Neural progenitor cell (in vitro differentiated cells): Measurements from ENCODE around the gene PRRT4. TPM values are rescaled to one million over a fixed set of nuclear protein-coding genes. Genes with fewer than 3 reads are reported as not detected.

Source experiments
- DNase-seq: peaks from one replicate; pipeline ENCODE4 v3.0.0-alpha.2; 2016; ENCODE audit warnings: low spot score
- H2AFZ ChIP-seq: fragments of 200-600 bp; sonication (generic); replicated peaks from 2 replicates; pipeline ENCODE4 v1.6.1; 2016; ENCODE audit warnings: antibody characterized with exemption
- H3F3A ChIP-seq: fragments of 200-600 bp; sonication (generic); 2 replicates; pipeline ENCODE4 v1.6.1; 2016; ENCODE audit warnings: antibody characterized with exemption, low read depth
- H3K27ac ChIP-seq: fragments of 200-600 bp; sonication (generic); 2 replicates; pipeline ENCODE4 v1.5.1; 2016; ENCODE audit warnings: mild to moderate bottlenecking
- H3K27me3 ChIP-seq: fragments of 200-600 bp; sonication (generic); 2 replicates; pipeline ENCODE4 v1.6.1; 2016; ENCODE audit warnings: mild to moderate bottlenecking, moderate library complexity
- H3K36me3 ChIP-seq: fragments of 200-600 bp; sonication (generic); 2 replicates; pipeline ENCODE4 v1.5.1; 2016
- H3K4me1 ChIP-seq: fragments of 200-600 bp; sonication (generic); 2 replicates; pipeline ENCODE4 v1.6.1; 2016; ENCODE audit warnings: mixed run types
- H3K4me2 ChIP-seq: fragments of 200-600 bp; sonication (generic); 2 replicates; pipeline ENCODE4 v1.6.1; 2016
- H3K4me3 ChIP-seq: fragments of 200-600 bp; sonication (generic); 2 replicates; pipeline ENCODE4 v1.5.1; 2016
- H3K79me2 ChIP-seq: fragments of 200-600 bp; sonication (generic); 2 replicates; pipeline ENCODE4 v1.6.1; 2016; ENCODE audit warnings: low read depth
- H3K9ac ChIP-seq: fragments of 200-600 bp; sonication (generic); 2 replicates; pipeline ENCODE4 v1.6.1; 2016
- H3K9me3 ChIP-seq: fragments of 200-600 bp; sonication (generic); 2 replicates; pipeline ENCODE4 v1.5.1; 2016; ENCODE audit warnings: low read depth
- H4K20me1 ChIP-seq: fragments of 200-600 bp; sonication (generic); 2 replicates; pipeline ENCODE4 v1.6.1; 2016; ENCODE audit warnings: low read depth
- H3K27ac Mint-ChIP-seq: 3 replicates; pipeline ENCODE4 v1.8.0; 2021; ENCODE audit warnings: mixed read lengths
- H3K27me3 Mint-ChIP-seq: 2 replicates; pipeline ENCODE4 v1.8.0; 2022; ENCODE audit warnings: low read depth, mild to moderate bottlenecking, inconsistent platforms, moderate library complexity, mixed read lengths; ENCODE audit not compliant: insufficient read depth
- H3K36me3 Mint-ChIP-seq: 3 replicates; pipeline ENCODE4 v1.8.0; 2021; ENCODE audit warnings: mixed read lengths
- H3K4me1 Mint-ChIP-seq: 3 replicates; pipeline ENCODE4 v1.8.0; 2021; ENCODE audit warnings: mixed read lengths
- H3K4me3 Mint-ChIP-seq: 3 replicates; pipeline ENCODE4 v1.8.0; 2021; ENCODE audit warnings: mild to moderate bottlenecking, moderate library complexity, mixed read lengths
- H3K9me3 Mint-ChIP-seq: 3 replicates; pipeline ENCODE4 v1.8.0; 2020; ENCODE audit warnings: mixed read lengths
- EZH2 ChIP-seq: fragments of 200-600 bp; sonication (generic); IDR thresholded peaks from 2 replicates; pipeline ENCODE4 v1.6.1; 2017; ENCODE audit warnings: antibody characterized with exemption, mild to moderate bottlenecking, moderate library complexity
- EZH2phosphoT487 ChIP-seq: fragments of 200-600 bp; sonication (generic); IDR thresholded peaks from 2 replicates; pipeline ENCODE4 v1.6.1; 2017; ENCODE audit warnings: antibody characterized with exemption
- total RNA-seq: library from RNA; depleted of rRNA; stranded (reverse); fragments of >200 nt; gene quantifications from 2 replicates; pipeline ENCODE4 v1.2.3, GENCODE V29; 2015; ENCODE audit warnings: low replicate concordance
- TF ChIP-seq, protein P1 (sequence below): fragments of 200-600 bp; sonication (generic); IDR thresholded peaks from 2 replicates; pipeline ENCODE4 v1.5.1; 2017; ENCODE audit warnings: antibody characterized with exemption, mild to moderate bottlenecking

PRRT4 gene
- total RNA-seq, 1 donor from 2014 or later = not detected

- TF ChIP-seq, protein P1, sequence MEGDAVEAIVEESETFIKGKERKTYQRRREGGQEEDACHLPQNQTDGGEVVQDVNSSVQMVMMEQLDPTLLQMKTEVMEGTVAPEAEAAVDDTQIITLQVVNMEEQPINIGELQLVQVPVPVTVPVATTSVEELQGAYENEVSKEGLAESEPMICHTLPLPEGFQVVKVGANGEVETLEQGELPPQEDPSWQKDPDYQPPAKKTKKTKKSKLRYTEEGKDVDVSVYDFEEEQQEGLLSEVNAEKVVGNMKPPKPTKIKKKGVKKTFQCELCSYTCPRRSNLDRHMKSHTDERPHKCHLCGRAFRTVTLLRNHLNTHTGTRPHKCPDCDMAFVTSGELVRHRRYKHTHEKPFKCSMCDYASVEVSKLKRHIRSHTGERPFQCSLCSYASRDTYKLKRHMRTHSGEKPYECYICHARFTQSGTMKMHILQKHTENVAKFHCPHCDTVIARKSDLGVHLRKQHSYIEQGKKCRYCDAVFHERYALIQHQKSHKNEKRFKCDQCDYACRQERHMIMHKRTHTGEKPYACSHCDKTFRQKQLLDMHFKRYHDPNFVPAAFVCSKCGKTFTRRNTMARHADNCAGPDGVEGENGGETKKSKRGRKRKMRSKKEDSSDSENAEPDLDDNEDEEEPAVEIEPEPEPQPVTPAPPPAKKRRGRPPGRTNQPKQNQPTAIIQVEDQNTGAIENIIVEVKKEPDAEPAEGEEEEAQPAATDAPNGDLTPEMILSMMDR = no peak
- TF ChIP-seq EZH2phosphoT487 (no peak), EZH2 (no peak)
- no peaks in the 10 kb centered on the region for H3K9me3 Mint-ChIP-seq
- H3K36me3 Mint-ChIP-seq = peaks cover 2% of the 10 kb centered on the region
- H3K36me3 ChIP-seq = no peaks in the 10 kb centered on the region
- peaks cover 58% of the 10 kb centered on the region for H3K4me1 Mint-ChIP-seq
- H3K9ac ChIP-seq = no peak overlapping the region
- no peaks in the 10 kb centered on the region for H3K9me3 ChIP-seq
- no peak overlapping the region for H3K4me2 ChIP-seq
- H3K27ac ChIP-seq = no peak overlapping the region
- no peaks in the 10 kb centered on the region for H4K20me1 ChIP-seq
- H3K27me3 ChIP-seq = peaks cover 16% of the 10 kb centered on the region
- peaks cover 4% of the 10 kb centered on the region for H3K27me3 Mint-ChIP-seq
- peaks cover 37% of the 10 kb centered on the region for H3K4me1 ChIP-seq
- no peak overlapping the region for H3K4me3 ChIP-seq
- no peak overlapping the region for H2AFZ ChIP-seq
- peaks cover 19% of the 10 kb centered on the region for H3F3A ChIP-seq
- DNase-seq = no peak
- no peaks in the 10 kb centered on the region for H3K79me2 ChIP-seq
- no peak overlapping the region for H3K27ac Mint-ChIP-seq
- H3K4me3 Mint-ChIP-seq = no peak overlapping the region
Measured at GRCh38 chr7:128385988-128386925, 24.8 kb upstream of the PRRT4 start.

GRCh38 chr7:128384726-128385125 is 23.2 kb upstream of the PRRT4 start:
- H4K20me1 ChIP-seq = no peaks in the 10 kb centered on the region
- no peak overlapping the region for H3K4me3 ChIP-seq
- peaks cover 16% of the 10 kb centered on the region for H3K27me3 ChIP-seq
- no peak overlapping the region for H2AFZ ChIP-seq
- no peak for DNase-seq
- peaks cover 22% of the 10 kb centered on the region for H3F3A ChIP-seq
- Mint-ChIP-seq H3K9me3 (no peaks in the 10 kb centered on the region), H3K36me3 (no peaks in the 10 kb centered on the region), H3K4me3 (no peak overlapping the region), H3K4me1 (peaks cover 61% of the 10 kb centered on the region), H3K27ac (no peak overlapping the region), H3K27me3 (peaks cover 8% of the 10 kb centered on the region)
- peaks cover 46% of the 10 kb centered on the region for H3K4me1 ChIP-seq
- no peaks in the 10 kb centered on the region for H3K79me2 ChIP-seq
- no peaks in the 10 kb centered on the region for H3K36me3 ChIP-seq
- no peak for TF ChIP-seq EZH2phosphoT487
- no peak for TF ChIP-seq EZH2
- TF ChIP-seq, protein P1 = no peak
- H3K4me2 ChIP-seq = no peak overlapping the region
- no peak overlapping the region for H3K27ac ChIP-seq
- no peaks in the 10 kb centered on the region for H3K9me3 ChIP-seq
- no peak overlapping the region for H3K9ac ChIP-seq

DNA sequence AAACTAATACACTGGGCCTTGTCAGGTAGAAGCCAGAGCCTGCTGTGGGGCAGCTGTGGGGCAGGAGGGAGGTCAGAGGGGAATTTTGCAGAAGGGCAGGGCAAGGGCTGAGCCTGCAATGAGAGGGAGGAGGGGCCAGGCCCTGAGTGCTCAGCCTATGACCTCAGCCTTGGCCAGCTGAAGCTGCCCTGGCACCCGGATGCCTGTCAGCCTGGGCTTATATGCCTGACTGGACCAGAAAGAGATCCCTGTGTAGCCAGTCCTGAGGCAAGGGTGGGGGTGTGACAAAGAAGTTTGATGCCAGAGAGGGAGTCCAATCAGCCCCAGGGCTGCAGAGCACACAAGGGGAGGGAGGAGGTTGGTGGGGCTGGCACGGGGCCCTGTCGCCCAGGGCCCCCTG is 22.3 kb upstream of the PRRT4 start:
- Histone ChIP-seq H4K20me1 (no peaks in the 10 kb centered on the region), H2AFZ (no peak overlapping the region), H3F3A (peaks cover 17% of the 10 kb centered on the region), H3K36me3 (no peaks in the 10 kb centered on the region), H3K9ac (no peak overlapping the region), H3K27me3 (peaks cover 15% of the 10 kb centered on the region), H3K27ac (no peak overlapping the region), H3K4me3 (no peak overlapping the region), H3K79me2 (no peaks in the 10 kb centered on the region), H3K4me2 (no peak overlapping the region), H3K4me1 (peaks cover 40% of the 10 kb centered on the region), H3K9me3 (no peaks in the 10 kb centered on the region)
- Mint-ChIP-seq H3K36me3 (no peaks in the 10 kb centered on the region), H3K9me3 (no peaks in the 10 kb centered on the region), H3K4me1 (peaks cover 57% of the 10 kb centered on the region), H3K4me3 (no peak overlapping the region), H3K27ac (no peak overlapping the region), H3K27me3 (peaks cover 8% of the 10 kb centered on the region)
- DNase-seq = no peak
- TF ChIP-seq EZH2 (no peak), EZH2phosphoT487 (no peak)
- TF ChIP-seq, protein P1 = no peak
